Measurements from ENCODE around the gene SH3PXD2A.

The SH3PXD2A gene

GRCh38 chr10:103659674-103660363 lies 195.6 kb downstream of the SH3PXD2A start:
- DNase-seq, result peak; percentile 69

DNA sequence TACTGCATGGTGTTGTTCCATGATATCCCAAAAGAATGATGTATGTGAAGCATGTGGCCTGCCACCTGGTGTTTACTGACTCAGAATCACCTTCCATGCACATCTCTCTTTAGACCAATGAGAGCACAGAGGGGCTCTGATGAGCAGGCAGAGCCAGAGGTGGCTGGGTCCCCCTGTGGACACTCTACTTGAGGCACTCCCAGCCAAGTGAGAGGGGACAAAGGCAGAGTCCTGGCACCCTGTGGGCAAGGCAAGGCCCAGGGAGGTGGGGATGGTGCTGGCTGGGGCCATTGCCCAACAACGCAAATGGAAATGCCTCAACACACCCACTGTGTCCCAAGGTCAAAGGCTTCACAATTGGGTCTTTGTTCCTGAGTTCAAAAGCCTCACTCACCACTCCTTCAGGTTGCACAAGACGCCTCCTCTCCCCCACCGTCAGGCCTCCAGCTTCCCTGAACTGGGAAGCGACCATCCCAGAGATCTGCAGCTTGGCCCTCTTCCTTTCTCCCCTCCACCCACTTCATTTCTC lies 197.3 kb downstream of the SH3PXD2A start:
- DNase-seq, result no peak

- no peak for DNase-seq
Measured at GRCh38 chr10:103657061-103657591, 198.2 kb downstream of the SH3PXD2A start.

- DNase-seq, result no peak
Measured at GRCh38 chr10:103654925-103655324, 200.5 kb downstream of the SH3PXD2A start.

DNA sequence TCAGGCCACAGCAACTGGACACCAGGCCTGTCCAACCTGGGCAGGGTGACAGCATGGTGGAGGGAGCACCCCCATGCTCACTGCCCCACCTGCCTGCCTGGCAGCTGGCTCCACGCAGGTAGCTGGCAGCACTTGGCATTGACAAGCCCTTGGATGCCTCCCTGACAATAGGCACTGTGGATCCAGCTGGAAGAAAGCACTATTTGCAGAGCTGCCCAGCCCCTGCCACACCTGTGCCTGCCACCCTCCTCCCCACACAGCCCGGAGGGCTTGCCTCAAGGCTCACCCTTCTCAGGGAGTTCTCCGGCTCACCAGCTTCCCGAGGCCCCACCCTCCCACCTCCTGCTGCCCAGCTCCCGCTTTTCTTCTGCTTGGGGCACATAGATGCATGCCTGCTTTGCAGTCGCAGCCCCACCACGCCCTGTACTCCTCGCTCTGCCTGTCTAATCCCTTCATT lies 201.8 kb downstream of the SH3PXD2A start:
- DNase-seq, result peak; percentile 6

- no peak for DNase-seq
Measured at GRCh38 chr10:103652599-103653281, 202.6 kb downstream of the SH3PXD2A start.

DNA sequence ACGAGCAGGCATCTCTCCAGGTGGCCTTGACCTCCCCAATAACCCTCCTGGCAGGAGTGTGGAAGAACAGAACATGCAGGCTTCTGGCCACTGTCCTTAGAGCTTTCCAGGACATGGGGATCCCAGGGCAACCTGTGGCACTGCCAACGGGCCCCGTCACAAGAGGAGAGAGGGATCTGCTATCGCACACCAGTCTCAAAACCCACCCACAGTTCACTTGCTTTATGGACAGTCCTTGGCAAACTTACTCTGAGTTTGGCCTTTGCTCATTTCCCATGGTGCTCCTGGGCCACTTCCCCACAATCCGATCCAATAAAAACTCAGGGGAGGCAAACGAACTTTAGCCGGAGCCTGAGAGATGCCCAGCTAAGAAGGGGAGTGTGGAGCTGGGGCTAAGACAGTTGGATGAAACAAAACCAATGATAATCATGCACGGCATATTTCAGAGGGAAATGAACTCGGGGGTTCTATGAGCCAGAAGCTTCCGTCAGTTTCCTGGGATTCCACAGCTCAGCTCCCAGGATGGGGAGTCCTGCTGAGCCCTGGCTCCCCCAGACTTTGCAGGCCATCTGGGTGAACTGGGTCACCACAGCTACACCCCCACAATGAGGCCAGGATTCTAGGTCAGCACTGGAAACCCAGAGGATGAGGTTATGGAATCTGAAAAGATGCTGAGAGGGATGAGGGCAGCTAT lies 203.4 kb downstream of the SH3PXD2A start:
- DNase-seq, result no peak

- DNase-seq, result no peak
Measured at GRCh38 chr10:103651333-103651732, 204.0 kb downstream of the SH3PXD2A start.

- DNase-seq, result peak; percentile 35
Measured at GRCh38 chr10:103649654-103650423, 205.5 kb downstream of the SH3PXD2A start.

DNA sequence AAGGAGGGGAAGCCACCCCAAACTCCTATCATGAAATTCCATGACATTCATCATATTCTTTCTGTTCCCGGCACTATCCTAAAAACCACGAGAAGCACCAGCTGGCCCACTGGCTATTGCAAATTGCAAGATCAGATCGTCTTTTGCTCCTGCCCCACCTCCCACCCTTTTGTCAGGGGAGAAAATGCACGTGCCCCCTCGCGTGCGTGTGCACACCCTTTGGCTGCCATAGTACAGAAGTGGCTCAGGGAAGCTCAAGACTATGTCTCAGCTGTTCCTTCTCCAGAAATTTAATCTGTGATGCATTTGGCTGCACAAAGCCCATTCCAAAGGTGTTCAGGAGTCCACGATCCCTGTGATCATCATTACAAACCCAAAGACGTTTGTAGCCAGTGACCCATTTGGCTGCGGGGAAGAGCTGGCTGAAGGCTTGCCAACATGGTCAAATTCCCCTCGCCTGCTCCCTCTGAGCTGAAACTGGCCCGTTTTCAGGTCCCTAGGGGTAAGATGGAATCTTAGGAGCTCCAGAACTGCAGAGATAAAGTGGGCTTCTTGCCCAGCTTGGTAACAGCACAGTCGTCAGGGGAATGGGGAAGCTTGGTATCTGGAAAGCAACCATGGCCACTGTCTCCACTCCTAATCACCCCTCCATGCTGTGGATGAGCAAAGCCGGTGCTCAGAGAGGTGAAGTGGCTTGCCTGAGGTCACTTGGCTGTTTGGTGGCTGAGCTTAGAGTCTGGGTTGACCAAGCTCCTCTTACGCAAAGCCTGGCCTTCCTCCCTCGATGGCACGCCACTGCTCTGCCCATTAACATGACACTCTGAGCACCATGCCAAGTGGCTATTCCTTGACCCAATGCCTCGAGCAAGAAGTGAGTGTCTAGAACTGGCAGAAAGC lies 206.5 kb downstream of the SH3PXD2A start:
- no peak for DNase-seq

DNA sequence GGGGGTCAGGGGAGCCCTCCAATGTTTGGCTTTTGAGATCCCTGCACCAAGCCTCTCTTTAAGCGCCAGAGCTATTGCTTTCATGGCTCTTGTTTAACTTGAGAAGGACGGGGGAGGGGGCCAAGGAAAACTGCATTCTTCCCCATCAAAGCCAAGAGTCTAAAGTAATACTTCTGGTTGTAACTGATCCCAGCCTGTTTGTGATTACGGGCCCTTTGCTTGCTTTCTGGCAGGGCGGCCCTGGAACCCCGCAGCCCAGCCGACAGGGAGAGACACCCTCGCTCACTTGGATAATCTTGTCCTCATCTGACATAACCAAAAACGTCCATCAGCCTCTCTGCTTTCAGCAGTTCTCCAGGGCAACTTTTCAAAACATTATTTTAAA lies 207.1 kb downstream of the SH3PXD2A start:
- DNase-seq, result no peak

DNA sequence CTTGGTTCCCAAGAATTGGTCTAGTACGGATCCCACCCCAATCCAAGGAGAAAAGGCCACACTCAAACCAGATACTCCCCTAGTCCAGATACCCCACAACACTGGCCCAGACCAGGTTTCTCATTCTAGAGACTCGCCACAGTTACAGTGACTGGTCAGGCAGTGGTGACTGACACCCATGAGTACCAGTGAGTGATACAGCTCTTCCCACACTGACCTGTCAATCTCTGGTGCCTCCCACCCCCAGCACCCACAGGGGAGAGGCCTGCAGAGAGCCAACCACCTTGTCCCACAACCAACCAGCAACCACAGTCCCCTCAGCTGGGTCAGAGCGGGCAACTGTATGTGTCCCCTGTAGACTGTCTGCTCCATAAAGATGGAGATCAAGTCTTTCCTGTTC lies 209.1 kb downstream of the SH3PXD2A start:
- no peak for DNase-seq

DNA sequence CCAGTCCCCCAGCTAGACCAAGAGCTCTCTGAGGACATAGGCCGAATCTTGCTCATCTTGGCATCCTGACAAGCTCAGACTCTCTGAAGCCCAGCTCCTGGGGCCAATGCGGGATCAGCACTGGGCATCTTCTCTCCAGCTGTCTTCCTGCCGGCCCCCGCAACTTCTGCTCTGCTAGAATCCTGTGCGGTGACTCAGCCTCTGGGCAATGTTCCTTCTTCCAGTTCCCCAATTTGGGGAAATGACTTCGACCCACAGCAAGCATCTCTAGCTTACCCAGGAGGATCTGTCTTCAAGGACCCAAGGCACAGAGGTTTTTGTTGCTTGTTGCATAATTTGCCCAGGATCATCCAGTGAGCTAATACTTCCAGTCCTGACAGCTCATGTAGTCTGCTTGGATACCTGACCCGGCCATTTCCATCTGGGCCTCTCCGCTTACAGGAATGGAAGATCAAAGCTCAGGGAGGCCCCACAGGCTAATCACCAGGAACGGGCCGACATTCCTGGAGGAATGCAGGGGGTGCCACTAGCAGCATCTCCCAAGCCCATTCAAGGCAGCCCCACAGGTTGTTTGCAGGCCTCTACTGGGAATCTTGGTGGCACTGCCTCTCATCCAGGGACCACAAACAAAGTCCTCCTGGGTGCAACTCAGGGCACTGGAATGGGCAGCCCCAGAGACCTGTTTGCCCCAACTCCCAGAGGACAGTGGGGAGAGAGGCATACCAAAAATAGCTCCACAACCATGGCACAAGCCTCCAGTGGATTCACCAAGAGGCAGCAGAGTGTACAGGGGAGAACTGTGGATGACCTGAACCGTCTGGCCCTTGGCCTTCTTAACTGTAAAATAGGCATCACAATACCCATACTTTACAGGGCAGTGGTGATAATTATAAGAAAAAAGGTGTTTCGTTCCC lies 210.0 kb downstream of the SH3PXD2A start:
- no peak for DNase-seq

DNA sequence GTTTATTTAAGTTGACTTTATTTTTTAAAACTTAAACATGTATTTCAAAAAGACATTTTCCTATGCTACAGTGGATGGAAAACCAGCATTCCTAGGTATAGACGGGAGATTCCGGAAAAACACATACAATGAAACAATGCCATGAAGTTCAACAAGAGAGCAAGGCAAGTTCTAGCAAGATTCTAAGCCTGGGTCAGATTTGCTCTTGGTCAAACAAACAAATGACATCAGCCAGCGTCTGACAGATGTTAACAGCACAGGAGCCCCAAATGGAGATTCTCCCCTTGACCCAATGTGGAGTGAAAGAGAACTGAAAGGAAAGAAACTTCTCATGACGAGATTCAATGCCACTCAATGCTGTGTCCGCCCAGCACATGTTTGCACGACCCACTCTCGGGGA lies 212.0 kb downstream of the SH3PXD2A start:
- DNase-seq, result no peak

- no peak for DNase-seq
Measured at GRCh38 chr10:103641326-103641725, 214.1 kb downstream of the SH3PXD2A start.

- no peak for DNase-seq
Measured at GRCh38 chr10:103640436-103641181, 214.8 kb downstream of the SH3PXD2A start.

- DNase-seq, result no peak
Measured at GRCh38 chr10:103638948-103639347, 216.4 kb downstream of the SH3PXD2A start.

DNA sequence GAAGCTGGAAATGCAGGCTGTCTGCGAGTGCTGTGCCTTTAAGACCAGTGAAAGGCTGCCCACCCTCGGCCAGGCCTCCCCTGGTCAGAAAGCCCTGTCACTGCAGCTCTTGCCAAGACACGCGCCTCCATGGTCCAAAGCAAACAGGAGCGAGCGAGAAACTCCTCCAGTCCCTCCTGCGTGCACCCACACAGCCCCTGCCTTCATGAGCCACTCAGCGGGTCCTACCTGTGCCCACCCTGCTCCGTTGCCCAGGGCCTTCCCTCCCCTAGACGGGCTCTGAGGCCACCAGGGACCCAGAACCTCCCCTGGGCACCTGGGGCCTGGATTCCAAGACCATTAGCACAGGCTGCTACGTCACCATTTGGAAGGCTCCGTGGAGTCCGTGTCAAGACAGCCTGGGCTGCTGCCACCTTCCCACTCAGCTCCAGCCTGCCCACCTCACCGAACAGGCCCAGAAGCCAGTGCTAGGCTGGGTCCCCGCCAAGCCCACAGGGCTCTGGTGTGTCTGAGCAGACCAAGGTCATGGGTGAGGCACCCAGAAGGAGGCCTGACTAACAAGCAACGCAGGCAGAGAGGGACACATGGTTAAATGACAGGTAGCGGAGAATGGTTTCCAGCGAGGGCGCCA lies 217.3 kb downstream of the SH3PXD2A start:
- DNase-seq, result no peak

DNA sequence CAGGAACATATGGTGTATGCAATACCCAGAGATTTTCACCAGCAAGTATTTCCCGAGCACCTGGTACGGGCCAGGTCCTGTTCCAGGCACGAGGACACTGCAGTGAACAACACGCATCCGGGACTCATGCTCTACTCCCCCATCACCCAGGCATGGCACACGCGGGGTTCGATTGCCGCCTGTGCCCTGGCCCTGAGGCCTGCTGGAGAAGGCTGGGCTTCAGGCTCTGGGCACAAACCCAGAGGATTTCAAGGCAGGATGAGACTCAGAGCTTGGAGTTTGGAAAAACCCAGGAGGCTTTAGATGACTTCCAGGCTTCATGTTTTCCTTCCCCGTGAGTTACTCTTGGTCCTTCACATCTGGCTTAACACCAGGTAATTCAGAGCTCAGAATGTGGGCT lies 218.4 kb downstream of the SH3PXD2A start:
- DNase-seq, result no peak
